Neural crest cell (in vitro differentiated cells): ENCODE results near the gene IGSF9B. TPM values are rescaled to one million over a fixed set of nuclear protein-coding genes. Genes with fewer than 3 reads are reported as not detected.
A peak's percentile ranks its signal among the peaks of the same experiment; 100 is the strongest.

Experiments used
- DNase-seq: peaks from one replicate; pipeline ENCODE4 v3.0.0; 2021; ENCODE audit warnings: low read depth, mixed read lengths, low spot score
- H3K27ac Mint-ChIP-seq: one replicate; pipeline ENCODE4 v1.8.0; 2021; ENCODE audit warnings: mild to moderate bottlenecking, mixed read lengths; ENCODE audit not compliant: unreplicated experiment
- H3K27me3 Mint-ChIP-seq: 2 replicates; pipeline ENCODE4 v1.8.0; 2021; ENCODE audit warnings: low read depth, mild to moderate bottlenecking, mixed read lengths
- H3K36me3 Mint-ChIP-seq: 2 replicates; pipeline ENCODE4 v1.8.0; 2021; ENCODE audit warnings: low read depth, mild to moderate bottlenecking, mixed read lengths
- H3K4me1 Mint-ChIP-seq: 2 replicates; pipeline ENCODE4 v1.8.0; 2021; ENCODE audit warnings: mixed read lengths
- H3K4me3 Mint-ChIP-seq: one replicate; pipeline ENCODE4 v1.8.0; 2021; ENCODE audit warnings: mild to moderate bottlenecking, mixed read lengths
- H3K9me3 Mint-ChIP-seq: 2 replicates; pipeline ENCODE4 v1.8.0; 2021; ENCODE audit warnings: mixed read lengths
- CTCF ChIP-seq: fragments of 200-600 bp; sonication (generic); conservative IDR thresholded peaks from 2 replicates; pipeline ENCODE4 v1.5.0; 2021; ENCODE audit warnings: antibody characterized with exemption, mild to moderate bottlenecking
- total RNA-seq: library from RNA; stranded (reverse); gene quantifications from 2 replicates; pipeline ENCODE4 v1.2.1, GENCODE V29; 2021

The IGSF9B gene
- total RNA-seq, 1 donor from 2014 or later, result 12.9 TPM

- Mint-ChIP-seq H3K9me3 (no peaks in the 10 kb centered on the region), H3K27ac (no peak overlapping the region), H3K36me3 (no peaks in the 10 kb centered on the region), H3K4me1 (peaks cover 51% of the 10 kb centered on the region), H3K27me3 (peaks cover 80% of the 10 kb centered on the region), H3K4me3 (no peak overlapping the region)
- no peak for TF ChIP-seq CTCF
- no peak for DNase-seq
Observed at GRCh38 chr11:133950421-133950820, 6.3 kb downstream of the IGSF9B start.

- Mint-ChIP-seq H3K36me3 (no peaks in the 10 kb centered on the region), H3K4me1 (peaks cover 49% of the 10 kb centered on the region), H3K27me3 (peaks cover 72% of the 10 kb centered on the region), H3K9me3 (no peaks in the 10 kb centered on the region), H3K27ac (peak overlapping the region; percentile 43), H3K4me3 (peak overlapping the region; percentile 5)
- TF ChIP-seq CTCF, result no peak
- no peak for DNase-seq
Observed at GRCh38 chr11:133949129-133949528, 7.6 kb downstream of the IGSF9B start.

- Mint-ChIP-seq H3K4me3 (no peak overlapping the region), H3K4me1 (peaks cover 49% of the 10 kb centered on the region), H3K27me3 (peaks cover 68% of the 10 kb centered on the region), H3K9me3 (no peaks in the 10 kb centered on the region), H3K27ac (peak overlapping the region; percentile 97), H3K36me3 (no peaks in the 10 kb centered on the region)
- TF ChIP-seq CTCF, result no peak
- DNase-seq, result no peak
Observed at GRCh38 chr11:133948711-133949110, 8.1 kb downstream of the IGSF9B start.

GRCh38 chr11:133947321-133947756 lies 9.4 kb downstream of the IGSF9B start:
- Mint-ChIP-seq H3K36me3 (no peaks in the 10 kb centered on the region), H3K27me3 (peaks cover 54% of the 10 kb centered on the region), H3K4me3 (no peak overlapping the region), H3K27ac (no peak overlapping the region), H3K4me1 (peaks cover 47% of the 10 kb centered on the region), H3K9me3 (no peaks in the 10 kb centered on the region)
- DNase-seq, result peak; percentile 50
- peak; percentile 36 for TF ChIP-seq CTCF

GRCh38 chr11:133946541-133947318 lies 10.0 kb downstream of the IGSF9B start:
- Mint-ChIP-seq H3K4me1 (peaks cover 44% of the 10 kb centered on the region), H3K36me3 (no peaks in the 10 kb centered on the region), H3K27me3 (peaks cover 51% of the 10 kb centered on the region), H3K9me3 (no peaks in the 10 kb centered on the region), H3K4me3 (peak overlapping the region; percentile 31), H3K27ac (no peak overlapping the region)
- DNase-seq, result no peak
- TF ChIP-seq CTCF, result no peak
